NCI-H128 (cell line): ENCODE results near the gene ENOSF1.

Experiments
- DNase-seq: peaks from one replicate; lab custom pipeline; 2025; ENCODE audit not compliant: unreplicated experiment; lab: John Stamatoyannopoulos, UW

Gene ENOSF1

DNA sequence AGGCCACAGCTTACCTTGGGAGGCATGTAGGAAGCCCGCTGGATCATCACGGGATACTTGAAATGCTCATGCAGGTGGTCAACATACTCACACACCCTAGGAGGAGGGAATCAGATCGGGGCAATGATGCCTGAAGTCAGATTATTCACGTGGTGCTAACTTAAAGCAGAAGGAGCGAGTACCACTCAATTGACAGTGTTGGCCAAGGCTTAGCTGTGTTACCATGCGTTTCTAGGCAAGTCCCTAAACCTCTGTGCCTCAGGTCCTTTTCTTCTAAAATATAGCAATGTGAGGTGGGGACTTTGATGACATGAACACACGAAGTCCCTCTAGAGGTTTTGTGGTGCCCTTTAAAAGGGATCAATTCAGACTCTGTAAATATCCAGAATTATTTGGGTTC is 37.1 kb downstream of the ENOSF1 start:
- no peak for DNase-seq

DNA sequence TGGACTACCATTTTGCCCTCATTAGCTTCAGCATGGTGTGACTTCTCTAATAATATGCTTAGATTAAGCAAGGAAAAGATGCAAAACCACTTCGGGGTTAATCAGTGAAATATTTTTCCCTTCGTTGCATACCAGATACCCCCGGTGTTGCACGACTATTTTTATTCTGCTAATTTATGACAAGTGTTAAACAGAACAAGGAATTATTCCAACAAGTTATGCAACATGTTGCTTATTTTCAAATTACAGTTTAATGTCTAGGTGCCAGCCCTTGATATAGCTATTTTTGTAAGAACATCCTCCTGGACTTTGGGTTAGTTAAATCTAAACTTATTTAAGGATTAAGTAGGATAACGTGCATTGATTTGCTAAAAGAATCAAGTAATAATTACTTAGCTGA is 38.7 kb downstream of the ENOSF1 start:
- DNase-seq: no peak

DNA sequence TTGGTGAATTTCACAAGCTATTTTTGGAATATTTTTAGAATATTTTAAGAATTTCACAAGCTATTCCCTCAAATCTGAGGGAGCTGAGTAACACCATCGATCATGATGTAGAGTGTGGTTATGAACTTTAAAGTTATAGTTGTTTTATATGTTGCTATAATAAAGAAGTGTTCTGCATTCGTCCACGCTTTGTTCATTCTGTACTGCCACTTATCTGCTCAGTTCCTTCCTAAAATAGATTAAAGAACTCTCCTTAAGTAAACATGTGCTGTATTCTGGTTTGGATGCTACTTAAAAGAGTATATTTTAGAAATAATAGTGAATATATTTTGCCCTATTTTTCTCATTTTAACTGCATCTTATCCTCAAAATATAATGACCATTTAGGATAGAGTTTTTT is 39.1 kb downstream of the ENOSF1 start:
- DNase-seq: no peak

DNA sequence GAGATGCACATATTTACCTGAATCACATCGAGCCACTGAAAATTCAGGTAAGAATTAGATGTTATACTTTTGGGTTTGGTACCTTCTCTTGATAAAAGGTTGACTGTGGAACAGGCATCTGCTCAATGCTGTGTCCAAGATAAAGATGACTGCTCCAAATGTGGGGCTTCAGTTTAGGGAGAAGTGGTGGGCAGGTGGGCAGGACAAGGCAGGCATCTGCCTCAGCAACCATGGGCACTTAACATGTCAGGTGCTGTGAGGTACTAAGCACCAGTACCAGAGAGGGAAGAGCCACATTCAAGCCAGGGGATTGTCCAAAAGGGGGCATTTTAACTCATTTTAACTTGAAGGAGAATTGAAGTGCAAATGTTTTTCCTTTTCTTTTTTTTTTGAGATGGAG is 41.0 kb downstream of the ENOSF1 start:
- DNase-seq: no peak

DNA sequence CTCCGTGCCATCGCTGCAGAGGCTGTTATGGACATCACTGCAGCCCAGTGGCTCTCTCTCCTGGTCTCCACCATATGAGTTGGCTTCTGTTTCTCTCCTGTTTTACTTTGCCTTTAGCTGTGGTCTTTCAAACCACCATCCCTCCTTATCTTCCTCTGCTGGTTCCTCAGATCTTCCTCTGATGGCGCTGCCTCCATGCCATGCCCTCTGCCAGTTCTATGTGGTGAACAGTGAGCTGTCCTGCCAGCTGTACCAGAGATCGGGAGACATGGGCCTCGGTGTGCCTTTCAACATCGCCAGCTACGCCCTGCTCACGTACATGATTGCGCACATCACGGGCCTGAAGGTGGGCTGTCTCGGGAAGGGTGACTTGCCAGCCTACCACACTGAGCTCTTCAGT is 41.9 kb downstream of the ENOSF1 start:
- DNase-seq: no peak

DNA sequence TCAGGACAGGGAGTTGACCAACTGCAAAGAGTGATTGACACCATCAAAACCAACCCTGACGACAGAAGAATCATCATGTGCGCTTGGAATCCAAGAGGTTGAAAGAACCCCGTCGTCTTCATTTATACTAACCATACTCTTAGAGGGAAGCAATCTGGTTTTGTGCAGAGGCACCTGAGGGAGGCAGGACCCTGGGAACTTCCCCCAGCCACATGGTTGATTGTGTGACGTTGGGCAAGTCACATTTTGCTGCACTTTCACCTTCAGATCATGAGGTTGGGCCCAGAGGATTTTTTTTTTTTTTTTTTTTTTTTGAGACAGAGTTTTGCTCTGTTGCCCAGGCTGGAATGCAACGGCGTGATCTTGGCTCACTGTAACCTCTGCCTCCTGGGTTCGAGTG is 43.4 kb downstream of the ENOSF1 start:
- DNase-seq: no peak

DNA sequence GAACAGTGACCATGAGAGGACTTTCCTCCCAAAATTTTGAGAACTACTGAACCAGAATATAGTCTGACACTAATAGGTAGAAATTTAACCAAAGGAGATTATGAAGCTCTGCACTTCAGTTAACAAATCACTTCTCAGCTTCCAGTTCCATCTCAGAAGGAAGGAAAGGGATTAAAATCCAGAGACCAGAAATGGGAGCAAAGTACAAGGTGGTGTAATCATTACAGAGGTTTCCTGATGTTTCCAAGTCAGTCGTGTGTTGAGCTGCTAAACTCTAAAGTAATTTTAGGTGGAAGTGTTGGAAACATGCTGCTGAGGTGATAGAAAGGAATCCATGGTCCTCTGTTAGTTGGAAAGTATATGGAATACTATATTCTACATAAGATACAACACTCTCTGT is 44.2 kb downstream of the ENOSF1 start:
- DNase-seq: no peak

DNA sequence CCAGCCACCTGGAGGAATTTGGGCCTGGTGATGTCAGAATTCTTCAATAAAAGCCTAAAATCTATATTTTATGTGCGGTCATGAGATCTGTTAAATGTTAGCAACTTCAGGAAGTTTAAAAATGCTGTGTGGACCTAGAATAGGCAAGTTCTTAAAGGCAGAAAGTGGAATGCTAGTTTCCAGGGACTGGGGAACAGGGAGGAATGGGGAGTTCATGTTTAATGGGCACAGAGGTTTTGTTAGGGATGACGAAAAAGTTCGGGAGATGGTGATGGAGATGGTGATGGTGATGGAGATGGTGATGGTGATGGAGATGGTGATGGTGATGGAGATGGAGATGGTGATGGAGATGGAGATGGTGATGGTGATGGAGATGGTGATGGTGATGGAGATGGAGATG is 45.8 kb downstream of the ENOSF1 start:
- DNase-seq: no peak

DNA sequence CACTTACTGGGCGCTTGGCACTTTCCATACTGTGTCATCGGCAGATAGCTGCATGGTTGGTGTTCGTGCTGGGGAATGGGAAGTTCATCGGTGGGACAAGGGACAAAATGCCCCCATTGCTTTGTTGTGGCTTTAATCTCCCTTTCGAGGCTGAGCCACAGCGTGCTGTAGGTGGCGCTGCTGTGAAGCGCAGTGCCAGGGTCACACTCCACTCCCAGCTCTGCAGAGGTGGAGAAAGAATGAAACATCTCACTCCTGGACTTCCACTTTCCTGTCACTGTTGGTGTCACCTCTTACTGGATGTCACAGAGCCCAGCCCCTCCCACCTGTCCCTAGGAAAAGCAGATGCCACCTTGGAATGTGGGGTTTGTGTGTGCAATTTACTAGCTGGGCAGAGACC is 46.3 kb downstream of the ENOSF1 start:
- no peak for DNase-seq

DNA sequence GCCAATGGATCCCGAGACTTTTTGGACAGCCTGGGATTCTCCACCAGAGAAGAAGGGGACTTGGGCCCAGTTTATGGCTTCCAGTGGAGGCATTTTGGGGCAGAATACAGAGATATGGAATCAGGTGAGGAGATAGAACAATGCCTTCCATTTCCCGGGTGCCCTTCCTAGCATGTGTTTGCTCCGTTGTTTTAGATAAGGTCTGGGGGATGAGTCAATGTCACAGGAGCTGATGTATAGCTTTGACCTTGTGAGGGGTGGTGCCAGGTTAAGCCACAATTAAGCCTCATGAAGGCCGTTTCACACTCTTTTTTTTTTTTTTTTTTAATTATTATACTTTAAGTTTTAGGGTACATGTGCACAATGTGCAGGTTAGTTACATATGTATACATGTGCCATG is 50.2 kb downstream of the ENOSF1 start:
- no peak for DNase-seq

DNA sequence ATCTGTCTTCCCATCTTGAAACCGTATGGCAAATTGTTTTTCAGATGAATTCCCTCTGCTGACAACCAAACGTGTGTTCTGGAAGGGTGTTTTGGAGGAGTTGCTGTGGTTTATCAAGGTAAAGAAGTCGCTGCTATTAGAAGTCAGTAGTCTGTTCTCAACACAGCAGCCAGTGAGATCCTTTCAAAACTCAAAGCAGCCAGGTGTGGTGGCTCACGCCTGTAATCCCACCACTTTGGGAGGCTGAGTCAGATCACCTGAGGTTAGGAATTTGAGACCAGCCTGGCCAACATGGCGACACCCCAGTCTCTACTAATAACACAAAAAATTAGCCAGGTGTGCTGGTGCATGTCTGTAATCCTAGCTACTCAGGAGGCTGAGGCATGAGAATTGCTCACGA is 52.8 kb downstream of the ENOSF1 start:
- no peak for DNase-seq

DNA sequence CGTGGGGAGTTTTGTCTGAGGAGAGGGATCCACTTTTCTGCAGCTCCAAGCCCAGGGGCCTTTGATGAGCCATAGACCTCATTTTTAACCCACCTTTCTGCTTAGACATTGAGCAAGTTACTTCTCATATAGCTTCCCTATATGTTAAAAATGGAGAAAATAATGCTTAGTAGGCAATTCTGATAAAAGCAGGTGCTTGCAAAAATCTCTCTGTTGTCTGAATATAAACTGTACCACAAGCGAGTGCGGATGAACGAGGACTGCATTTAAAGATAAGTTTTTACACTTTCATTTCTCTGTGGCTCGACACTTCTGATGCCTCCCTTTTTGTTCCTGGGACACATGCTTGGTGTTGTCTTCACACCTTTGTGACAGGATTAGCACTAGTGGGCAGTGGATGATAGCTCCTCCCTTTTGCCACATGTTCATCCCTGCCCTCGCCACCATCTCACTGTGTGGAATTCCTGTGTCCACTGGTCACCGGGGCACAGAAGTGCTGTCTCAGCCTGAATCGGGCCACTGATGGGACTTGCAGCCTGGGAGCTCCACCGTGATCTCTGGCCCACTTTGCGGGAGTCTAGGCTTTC is 53.4 kb downstream of the ENOSF1 start:
- DNase-seq: no peak

DNA sequence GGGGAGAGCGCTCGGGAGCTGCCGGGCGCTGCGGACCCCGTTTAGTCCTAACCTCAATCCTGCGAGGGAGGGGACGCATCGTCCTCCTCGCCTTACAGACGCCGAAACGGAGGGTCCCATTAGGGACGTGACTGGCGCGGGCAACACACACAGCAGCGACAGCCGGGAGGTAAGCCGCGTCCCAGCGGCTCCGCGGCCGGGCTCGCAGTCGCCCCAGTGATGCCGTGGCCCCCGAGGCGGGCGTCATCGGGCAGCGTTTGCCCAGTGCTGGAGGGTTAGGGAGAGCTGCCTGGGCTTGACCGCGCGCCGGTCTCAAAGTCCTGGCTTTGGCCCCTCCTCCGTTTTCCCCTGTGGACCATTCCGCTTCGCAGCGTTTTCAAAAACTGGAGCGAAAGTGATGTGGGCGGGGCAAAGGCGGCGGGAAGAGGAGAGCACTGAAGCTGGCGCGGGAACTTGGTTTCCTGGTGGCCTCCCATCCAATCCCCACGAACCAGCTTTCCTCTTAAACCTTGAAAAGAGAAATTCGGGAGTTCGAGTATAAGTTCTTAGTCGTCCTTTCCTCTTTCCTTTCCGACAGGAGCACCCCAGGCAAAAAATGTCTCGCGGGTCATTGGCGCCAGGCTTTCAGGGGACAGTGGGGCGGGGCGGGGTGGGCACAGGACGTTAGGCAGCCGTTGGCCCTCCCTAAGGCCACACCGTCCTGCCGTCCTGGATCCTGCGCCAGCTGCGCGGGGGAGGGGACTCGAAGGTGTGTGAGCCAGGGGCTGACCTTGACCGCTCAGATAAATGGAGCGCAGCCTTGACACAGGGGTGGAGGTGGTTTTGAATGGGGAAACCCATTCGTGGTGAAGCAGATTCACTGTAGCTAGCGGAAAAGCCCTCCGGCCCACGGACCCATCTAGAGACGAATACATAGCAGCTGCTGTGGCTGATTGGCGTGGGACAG is 54.2 kb downstream of the ENOSF1 start:
- peak; percentile 81 for DNase-seq

DNA sequence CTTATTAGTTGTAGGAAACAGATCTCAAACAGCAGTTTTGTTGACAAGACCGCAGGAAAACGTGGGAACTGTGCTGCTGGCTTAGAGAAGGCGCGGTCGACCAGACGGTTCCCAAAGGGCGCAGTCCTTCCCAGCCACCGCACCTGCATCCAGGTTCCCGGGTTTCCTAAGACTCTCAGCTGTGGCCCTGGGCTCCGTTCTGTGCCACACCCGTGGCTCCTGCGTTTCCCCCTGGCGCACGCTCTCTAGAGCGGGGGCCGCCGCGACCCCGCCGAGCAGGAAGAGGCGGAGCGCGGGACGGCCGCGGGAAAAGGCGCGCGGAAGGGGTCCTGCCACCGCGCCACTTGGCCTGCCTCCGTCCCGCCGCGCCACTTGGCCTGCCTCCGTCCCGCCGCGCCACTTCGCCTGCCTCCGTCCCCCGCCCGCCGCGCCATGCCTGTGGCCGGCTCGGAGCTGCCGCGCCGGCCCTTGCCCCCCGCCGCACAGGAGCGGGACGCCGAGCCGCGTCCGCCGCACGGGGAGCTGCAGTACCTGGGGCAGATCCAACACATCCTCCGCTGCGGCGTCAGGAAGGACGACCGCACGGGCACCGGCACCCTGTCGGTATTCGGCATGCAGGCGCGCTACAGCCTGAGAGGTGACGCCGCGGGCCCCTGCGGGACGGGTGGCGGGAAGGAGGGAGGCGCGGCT is 55.0 kb downstream of the ENOSF1 start, which contains the start of gene TYMS:
Gene TYMS, plus strand, starts transcription at position 343 of the 690 bp plus-strand sequence. Its CDS starts 90 bp downstream, at position 433.
- DNase-seq: peak; percentile 81

DNA sequence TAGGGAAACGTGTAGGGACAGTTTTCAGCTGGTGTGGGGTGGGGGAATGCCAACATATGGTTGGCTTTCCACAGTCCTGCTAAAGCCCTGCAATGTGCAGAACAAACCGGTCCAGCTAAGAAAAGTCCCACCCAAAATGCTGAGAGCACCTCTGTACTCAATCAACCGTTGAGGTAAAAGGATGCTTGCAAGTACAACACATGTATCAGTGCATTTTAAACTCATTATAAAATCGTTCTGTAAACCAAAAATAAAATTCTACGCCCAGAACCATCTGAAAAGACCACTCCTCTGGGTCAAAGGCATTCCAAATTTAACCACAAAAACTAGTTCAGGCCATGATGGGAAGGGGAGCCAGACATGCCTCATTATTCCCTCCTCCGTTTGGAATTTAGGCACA is 57.0 kb downstream of the ENOSF1 start:
- DNase-seq: no peak

DNA sequence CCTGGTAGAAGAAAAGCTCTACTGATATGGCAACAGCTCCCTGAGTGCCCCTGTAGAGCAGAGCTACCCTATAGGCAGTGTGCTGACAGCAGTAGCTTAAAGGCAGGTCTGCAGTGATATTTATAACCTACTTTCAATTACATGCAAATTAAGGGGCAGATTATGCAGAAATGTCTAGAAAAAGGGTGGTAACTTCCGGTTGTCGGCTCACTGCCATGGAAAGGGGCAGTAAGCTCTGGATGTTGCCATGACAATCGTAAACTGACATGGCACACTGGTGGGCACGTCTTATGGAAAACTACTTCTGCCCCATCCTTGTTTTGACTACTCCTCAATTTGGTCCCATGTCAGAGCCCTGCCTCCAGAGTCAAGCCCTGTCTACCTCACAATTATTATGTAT is 57.8 kb downstream of the ENOSF1 start:
- no peak for DNase-seq

DNA sequence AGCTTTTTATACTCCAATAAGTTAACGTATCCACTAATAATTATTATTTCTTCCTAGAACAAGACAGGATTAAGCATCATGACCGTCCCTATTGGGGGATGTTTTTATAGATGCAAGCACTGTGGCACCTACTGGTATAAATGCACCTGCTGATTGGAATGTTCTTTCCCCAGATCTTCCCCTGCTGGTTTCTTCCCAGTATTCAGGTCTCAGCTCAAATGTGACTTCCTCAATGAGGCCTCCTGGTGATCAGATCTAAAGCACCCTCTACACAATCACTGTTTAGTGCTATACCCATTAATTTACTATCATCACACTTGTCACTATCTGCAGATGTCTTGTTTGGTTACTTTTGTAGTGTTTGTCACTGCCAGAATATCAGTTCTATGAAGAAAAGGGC is 58.9 kb downstream of the ENOSF1 start:
- no peak for DNase-seq

DNA sequence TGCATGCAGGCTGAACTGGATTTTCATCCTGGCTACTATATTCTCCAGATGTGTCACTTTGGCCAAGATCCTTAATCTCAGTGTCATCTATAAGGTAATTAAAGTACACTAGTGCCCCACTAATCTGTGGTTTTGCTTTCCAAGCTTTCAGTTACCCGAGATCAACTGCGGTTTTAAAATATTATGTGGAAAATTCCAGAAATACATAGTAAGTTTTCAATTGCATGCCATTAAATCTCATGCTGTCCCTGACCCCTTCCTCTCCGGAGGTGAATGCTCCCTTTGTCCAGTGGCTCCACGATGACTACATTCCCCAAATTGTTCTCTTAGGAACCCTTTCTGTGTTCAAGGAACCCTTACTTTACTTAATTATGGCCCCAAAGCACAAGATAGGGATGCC is 60.3 kb downstream of the ENOSF1 start:
- no peak for DNase-seq

DNA sequence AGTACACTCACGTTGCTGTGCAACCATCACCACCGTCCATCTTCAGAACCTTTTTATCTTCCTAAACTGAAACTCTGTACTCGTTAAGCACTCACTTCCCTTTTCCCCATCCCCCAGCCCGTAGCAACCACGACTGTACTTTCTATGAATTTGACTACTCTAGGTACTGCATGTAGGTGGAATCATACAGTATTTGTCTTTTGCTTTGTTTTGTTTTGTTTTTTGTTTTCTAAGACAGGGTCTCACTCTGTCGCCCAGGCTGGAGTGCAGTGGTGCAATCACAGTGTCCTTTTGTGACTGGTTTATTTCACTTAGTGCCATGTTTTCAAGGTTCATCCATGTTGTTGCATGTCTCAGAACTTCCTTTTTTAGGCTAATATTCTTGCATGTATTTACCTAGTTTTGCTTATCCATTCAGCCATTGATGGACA is 62.0 kb downstream of the ENOSF1 start:
- DNase-seq: no peak

DNA sequence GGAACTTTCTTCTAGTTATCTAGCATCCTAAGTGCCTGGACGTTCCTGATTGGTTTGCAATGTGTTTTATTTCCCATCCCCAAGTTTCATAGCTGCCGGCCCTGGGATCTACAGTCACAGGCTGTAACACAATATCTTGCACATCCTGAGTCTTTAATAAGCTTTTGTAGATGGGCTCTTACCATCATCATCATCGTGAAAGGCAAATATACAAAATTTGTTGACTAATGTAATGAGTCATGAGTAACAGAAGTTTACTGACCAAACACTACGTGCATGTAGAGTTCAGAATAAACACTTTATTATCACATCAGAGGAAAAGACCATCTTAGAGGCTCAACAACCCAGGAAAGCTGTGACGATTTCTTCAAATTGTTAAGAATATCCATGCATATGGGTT is 63.1 kb downstream of the ENOSF1 start:
- DNase-seq: no peak

DNA sequence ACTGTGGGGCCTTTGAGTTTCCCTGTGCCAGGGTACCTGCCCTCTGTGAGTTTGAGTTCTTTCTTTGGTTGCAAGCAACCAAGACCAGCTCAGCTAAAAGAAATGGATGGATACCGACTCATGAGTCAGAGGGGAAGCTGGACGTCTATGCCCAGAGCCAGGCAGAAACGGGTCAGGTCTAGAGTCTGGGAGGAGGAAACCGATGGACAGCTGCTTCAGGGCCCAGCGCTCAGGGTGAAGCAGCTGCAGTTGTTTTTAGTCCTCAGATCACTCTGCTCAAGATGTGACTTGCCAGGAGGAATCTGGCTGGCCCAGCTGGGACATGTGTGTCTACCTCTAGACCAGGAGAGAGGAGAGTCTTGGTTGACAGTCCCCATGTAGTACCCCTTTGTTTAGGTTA is 65.1 kb downstream of the ENOSF1 start:
- no peak for DNase-seq
